K562 (cell line): ENCODE results near the gene HNRNPF. TPM values are rescaled to one million over a fixed set of nuclear protein-coding genes. Genes with fewer than 3 reads are reported as not detected.

Source experiments
- CBX1 ChIP-seq: sonication (generic); IDR thresholded peaks from 2 replicates; pipeline ENCODE4 v1.6.1; 2016; ENCODE audit warnings: antibody characterized with exemption, low read depth, mild to moderate bottlenecking
- GATAD2B ChIP-seq: fragments of 450-650 bp; IDR thresholded peaks from 2 replicates; pipeline ENCODE4 v1.6.1; 2017; ENCODE audit warnings: mild to moderate bottlenecking, borderline replicate concordance
- HMG20A ChIP-seq: fragments of 450-650 bp; formaldehyde crosslinking; conservative IDR thresholded peaks from 2 replicates; pipeline ENCODE4 v1.4.0; 2020; ENCODE audit warnings: mild to moderate bottlenecking, mixed read lengths
- KAT7 ChIP-seq: sonication (generic); formaldehyde crosslinking; IDR thresholded peaks from 2 replicates; pipeline ENCODE4 v1.8.0; 2022; ENCODE audit warnings: missing genetic modification reagents, mild to moderate bottlenecking, borderline replicate concordance
- KLF10 ChIP-seq: fragments of 250-450 bp; sonication (Bioruptor Pico); IDR thresholded peaks from 2 replicates; pipeline ENCODE4 v1.6.1; 2021; ENCODE audit warnings: matching md5 sums
- MAZ ChIP-seq, 2 experiments: fragments of 450-650 bp in 1 of 2; sonication (generic) in 1 of 2; formaldehyde crosslinking; IDR thresholded peaks in 1 of 2; conservative IDR thresholded peaks in 1 of 2; 2 replicates each; pipeline versions ENCODE4 v1.4.0 to v1.5.0; 2020; ENCODE audit warnings: mild to moderate bottlenecking in 1 of 2, missing genetic modification reagents in 1 of 2
- NCOA2 ChIP-seq, 2 experiments: fragments of 450-650 bp; IDR thresholded peaks; 2 replicates each; pipeline ENCODE4 v1.6.1; 2018; ENCODE audit warnings: mild to moderate bottlenecking in 2 of 2, moderate library complexity in 1 of 2; ENCODE audit not compliant: partially characterized antibody in 2 of 2
- NFRKB ChIP-seq: fragments of 450-650 bp; IDR thresholded peaks from 2 replicates; pipeline ENCODE4 v1.6.1; 2016; ENCODE audit warnings: low read depth
- OTX1 ChIP-seq: fragments of 450-650 bp; formaldehyde crosslinking; IDR thresholded peaks from 2 replicates; pipeline ENCODE4 v1.4.0; 2022; ENCODE audit warnings: mild to moderate bottlenecking
- POLR2G ChIP-seq: fragments of 200-400 bp; formaldehyde crosslinking; IDR thresholded peaks from 2 replicates; pipeline ENCODE4 v1.6.1; 2017; ENCODE audit warnings: low read depth, mild to moderate bottlenecking, antibody characterized with exemption, low read length, moderate library complexity
- ZNF224 ChIP-seq: sonication (generic); formaldehyde crosslinking; IDR thresholded peaks from 2 replicates; pipeline ENCODE4 v1.8.0; 2022; ENCODE audit warnings: mild to moderate bottlenecking, missing genetic modification reagents
- ZNF23 ChIP-seq: fragments of 250-450 bp; sonication (Bioruptor Pico); IDR thresholded peaks from 2 replicates; pipeline ENCODE4 v1.4.0; 2020; ENCODE audit warnings: mild to moderate bottlenecking
- ZNF282 ChIP-seq: sonication (generic); formaldehyde crosslinking; IDR thresholded peaks from 2 replicates; pipeline ENCODE4 v1.8.1; 2023; ENCODE audit warnings: missing genetic modification reagents
- ZNF347 ChIP-seq: fragments of 450-650 bp; formaldehyde crosslinking; IDR thresholded peaks from 2 replicates; pipeline ENCODE4 v1.4.0; 2020; ENCODE audit warnings: low read depth, mild to moderate bottlenecking, moderate library complexity
- ZNF395 ChIP-seq: fragments of 200-800 bp; sonication (Bioruptor generic); IDR thresholded peaks from 2 replicates; pipeline ENCODE4 v1.6.1; 2017; ENCODE audit warnings: missing genetic modification characterization, missing compliant biosample characterization
- polyA plus RNA-seq, 8 experiments: library from polyadenylated mRNA; depleted of rRNA in 4 of 8; stranded (reverse) in 5 of 8; unstranded in 3 of 8; fragments of >200 nt; fragmentation: Nextera tagmentation in 2 of 8; fragmentation: Illumina TruSeq in 1 of 8; extraction: Ambion mirVana in 2 of 8; extraction: Trizol in 1 of 8; gene quantifications; 2 replicates each; pipeline versions ENCODE4 v1.2.1 to v1.2.3, GENCODE V29; 2011 to 2014; ENCODE audit warnings: inconsistent platforms in 1 of 8, missing spikeins in 1 of 8
- total RNA-seq, 7 experiments: library from RNA; depleted of rRNA in 6 of 7; stranded (reverse); fragments of >200 nt in 6 of 7; fragmentation: Illumina TruSeq in 2 of 7; extraction: Trizol in 2 of 7; gene quantifications; 2 replicates each; pipeline versions ENCODE4 v1.2.1 to v1.2.3, GENCODE V29; 2011 to 2021; ENCODE audit warnings: low replicate concordance in 1 of 7
- TF ChIP-seq, protein P1 (sequence below): sonication (generic); formaldehyde crosslinking; IDR thresholded peaks from 2 replicates; pipeline ENCODE4 v1.8.0; 2022; ENCODE audit warnings: mild to moderate bottlenecking, low read depth, missing genetic modification reagents
- TF ChIP-seq, protein P2 (sequence below): sonication (generic); formaldehyde crosslinking; IDR thresholded peaks from 2 replicates; pipeline ENCODE4 v1.8.0; 2022; ENCODE audit warnings: mild to moderate bottlenecking, missing genetic modification reagents
- TF ChIP-seq, protein P3 (sequence below): fragments of 450-650 bp; formaldehyde crosslinking; IDR thresholded peaks from 2 replicates; pipeline ENCODE4 v1.4.0; 2020; ENCODE audit warnings: mild to moderate bottlenecking, moderate library complexity

HNRNPF gene
- total and polyA plus RNA-seq, 9 of the 15 experiments (the other 6 are each of a cell fraction or from before 2014, with no cell fraction given), result 192 to 489 (median 416) TPM

- TF ChIP-seq HMG20A (CRISPR knock-in tag) (no peak), KLF10 (no peak), NCOA2 (IDR thresholded peaks at IDR 0.05; ENCODE audit: partially characterized antibody in 2 of 2) (no peak), ZNF347 (CRISPR knock-in tag) (no peak), MAZ (CRISPR knock-in tag; conservative IDR thresholded peaks at IDR 0.05 in 1 of 2, IDR thresholded peaks at IDR 0.05 in 1 of 2) (no peak; a peak in 1 of 4 replicates), ZNF224 (CRISPR knock-in tag) (no peak), ZNF395 (CRISPR knock-in tag) (no peak; the same call in 1 of the 2 replicates), POLR2G (no peak), ZNF23 (CRISPR knock-in tag) (no peak), GATAD2B (no peak), CBX1 (no peak), KAT7 (CRISPR knock-in tag) (no peak), OTX1 (CRISPR knock-in tag) (peak; percentile 81), ZNF282 (CRISPR knock-in tag) (no peak), NFRKB (no peak)
- TF ChIP-seq, protein P1, sequence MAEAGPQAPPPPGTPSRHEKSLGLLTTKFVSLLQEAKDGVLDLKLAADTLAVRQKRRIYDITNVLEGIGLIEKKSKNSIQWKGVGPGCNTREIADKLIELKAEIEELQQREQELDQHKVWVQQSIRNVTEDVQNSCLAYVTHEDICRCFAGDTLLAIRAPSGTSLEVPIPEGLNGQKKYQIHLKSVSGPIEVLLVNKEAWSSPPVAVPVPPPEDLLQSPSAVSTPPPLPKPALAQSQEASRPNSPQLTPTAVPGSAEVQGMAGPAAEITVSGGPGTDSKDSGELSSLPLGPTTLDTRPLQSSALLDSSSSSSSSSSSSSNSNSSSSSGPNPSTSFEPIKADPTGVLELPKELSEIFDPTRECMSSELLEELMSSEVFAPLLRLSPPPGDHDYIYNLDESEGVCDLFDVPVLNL (CRISPR knock-in tag), result no peak
- TF ChIP-seq, protein P2, sequence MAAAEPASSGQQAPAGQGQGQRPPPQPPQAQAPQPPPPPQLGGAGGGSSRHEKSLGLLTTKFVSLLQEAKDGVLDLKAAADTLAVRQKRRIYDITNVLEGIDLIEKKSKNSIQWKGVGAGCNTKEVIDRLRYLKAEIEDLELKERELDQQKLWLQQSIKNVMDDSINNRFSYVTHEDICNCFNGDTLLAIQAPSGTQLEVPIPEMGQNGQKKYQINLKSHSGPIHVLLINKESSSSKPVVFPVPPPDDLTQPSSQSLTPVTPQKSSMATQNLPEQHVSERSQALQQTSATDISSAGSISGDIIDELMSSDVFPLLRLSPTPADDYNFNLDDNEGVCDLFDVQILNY (CRISPR knock-in tag), result no peak
- TF ChIP-seq, protein P3, sequence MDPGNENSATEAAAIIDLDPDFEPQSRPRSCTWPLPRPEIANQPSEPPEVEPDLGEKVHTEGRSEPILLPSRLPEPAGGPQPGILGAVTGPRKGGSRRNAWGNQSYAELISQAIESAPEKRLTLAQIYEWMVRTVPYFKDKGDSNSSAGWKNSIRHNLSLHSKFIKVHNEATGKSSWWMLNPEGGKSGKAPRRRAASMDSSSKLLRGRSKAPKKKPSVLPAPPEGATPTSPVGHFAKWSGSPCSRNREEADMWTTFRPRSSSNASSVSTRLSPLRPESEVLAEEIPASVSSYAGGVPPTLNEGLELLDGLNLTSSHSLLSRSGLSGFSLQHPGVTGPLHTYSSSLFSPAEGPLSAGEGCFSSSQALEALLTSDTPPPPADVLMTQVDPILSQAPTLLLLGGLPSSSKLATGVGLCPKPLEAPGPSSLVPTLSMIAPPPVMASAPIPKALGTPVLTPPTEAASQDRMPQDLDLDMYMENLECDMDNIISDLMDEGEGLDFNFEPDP, result no peak
These were observed 28.3 kb downstream of the HNRNPF start (continued) for GRCh38 chr10:43380610-43381222.
